ENCODE results near the gene SUCLG1.

The SUCLG1 gene

DNA sequence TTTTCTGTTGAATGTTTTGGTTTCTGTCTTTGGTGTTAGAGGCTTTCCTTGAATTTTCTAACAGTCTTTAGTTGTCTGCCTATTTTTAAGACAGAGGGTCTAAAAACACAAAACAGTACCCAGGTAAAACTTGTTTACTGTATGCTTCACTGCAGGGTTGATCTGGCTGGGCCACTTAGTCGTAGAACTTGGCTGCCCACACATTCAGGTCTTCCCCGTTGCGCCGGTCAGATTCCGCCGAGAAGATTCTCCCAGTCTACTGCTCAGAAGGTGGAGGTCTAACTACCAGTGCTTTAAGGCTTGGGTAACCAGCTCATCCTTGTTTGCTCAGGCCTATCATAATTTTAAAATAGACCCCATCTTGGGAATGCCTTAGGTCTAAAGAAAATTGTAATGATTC lies 32.7 kb upstream of the SUCLG1 start:
- H3K18ac ChIP-seq (ENCODE audit: low read length): no peak overlapping the region
- no peak overlapping the region for H2AK5ac ChIP-seq (ENCODE audit: low read length)
- WGBS (ENCODE audit: extremely low coverage, insufficient coverage, insufficient read length): no CpG with 5 or more reads among the region's 6 CpGs
- H3K9me3 ChIP-seq (ENCODE audit: insufficient read depth, low read depth, low read length): no peaks in the 10 kb centered on the region
- H3K79me1 ChIP-seq (ENCODE audit: low read length): no peaks in the 10 kb centered on the region
- no peak overlapping the region for H3K4ac ChIP-seq (ENCODE audit: low read depth, low read length)
- no peak overlapping the region for H2AFZ ChIP-seq (ENCODE audit: insufficient read depth, low read length, poor library complexity)
- no peak for DNase-seq
- no peaks in the 10 kb centered on the region for H3K36me3 ChIP-seq (ENCODE audit: control insufficient read depth in 1 of 2, insufficient read depth in 2 of 2, low read length in 2 of 2)
- H2BK120ac ChIP-seq (ENCODE audit: insufficient read depth, low read length, poor library complexity): no peak overlapping the region
- H4K8ac ChIP-seq (ENCODE audit: low read depth, low read length): no peak overlapping the region
- no peak overlapping the region for H2BK12ac ChIP-seq (ENCODE audit: low read length)
- no peak overlapping the region for H4K12ac ChIP-seq (ENCODE audit: low read depth, low read length)
- H4K91ac ChIP-seq (ENCODE audit: low read depth, low read length): no peak overlapping the region
- H2BK5ac ChIP-seq (ENCODE audit: low read depth, low read length, poor library complexity): no peak overlapping the region
- H3K4me1 ChIP-seq (ENCODE audit: control insufficient read depth in 1 of 2, insufficient read depth in 2 of 2, low read length in 2 of 2): no peaks in the 10 kb centered on the region
- no peak overlapping the region for H3K14ac ChIP-seq (ENCODE audit: low read length)
- no peak overlapping the region for H3K9ac ChIP-seq (ENCODE audit: low read length)
- H3K4me2 ChIP-seq (ENCODE audit: low read length): no peak overlapping the region
- no peaks in the 10 kb centered on the region for H3K79me2 ChIP-seq (ENCODE audit: control insufficient read depth, insufficient read depth, low read length, poor library complexity)
- no peak overlapping the region for H3K4me3 ChIP-seq (ENCODE audit: low read depth, low read length)
- H3K27me3 ChIP-seq (ENCODE audit: insufficient read depth, low read length): no peaks in the 10 kb centered on the region
- H3K23ac ChIP-seq (ENCODE audit: low read length): no peak overlapping the region
- no peak overlapping the region for H3K27ac ChIP-seq (ENCODE audit: low read depth, low read length)

DNA sequence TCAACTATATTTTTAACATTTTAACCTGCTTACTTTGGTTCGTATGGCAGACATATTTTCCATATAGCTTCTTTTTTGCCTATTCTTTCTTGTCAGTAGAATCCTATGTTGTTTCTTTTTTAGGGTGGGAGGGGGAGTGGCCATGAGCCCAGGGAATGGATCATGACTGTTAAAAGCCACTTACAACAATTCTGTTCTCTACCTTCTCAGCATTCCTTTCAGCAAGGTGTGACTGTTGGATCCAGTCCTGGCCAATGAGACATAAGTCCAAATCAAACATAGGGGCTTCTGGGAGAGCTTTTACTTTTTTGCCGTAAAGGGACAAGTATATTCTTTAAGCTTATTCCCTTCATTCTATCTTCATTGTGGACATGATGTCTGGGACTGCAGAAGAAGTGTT lies 32.2 kb upstream of the SUCLG1 start:
- H4K12ac ChIP-seq (ENCODE audit: low read depth, low read length): no peak overlapping the region
- H3K9me3 ChIP-seq (ENCODE audit: insufficient read depth, low read depth, low read length): no peaks in the 10 kb centered on the region
- no peak overlapping the region for H3K9ac ChIP-seq (ENCODE audit: low read length)
- H3K18ac ChIP-seq (ENCODE audit: low read length): no peak overlapping the region
- no peak overlapping the region for H3K27ac ChIP-seq (ENCODE audit: low read depth, low read length)
- no peak overlapping the region for H3K4me3 ChIP-seq (ENCODE audit: low read depth, low read length)
- DNase-seq: no peak
- H4K91ac ChIP-seq (ENCODE audit: low read depth, low read length): no peak overlapping the region
- H3K23ac ChIP-seq (ENCODE audit: low read length): no peak overlapping the region
- no peak overlapping the region for H3K4ac ChIP-seq (ENCODE audit: low read depth, low read length)
- no CpG with 5 or more reads among the region's 2 CpGs for WGBS (ENCODE audit: extremely low coverage, insufficient coverage, insufficient read length)
- H2BK5ac ChIP-seq (ENCODE audit: low read depth, low read length, poor library complexity): no peak overlapping the region
- H3K27me3 ChIP-seq (ENCODE audit: insufficient read depth, low read length): no peaks in the 10 kb centered on the region
- no peak overlapping the region for H3K14ac ChIP-seq (ENCODE audit: low read length)
- H2BK12ac ChIP-seq (ENCODE audit: low read length): no peak overlapping the region
- no peak overlapping the region for H3K4me2 ChIP-seq (ENCODE audit: low read length)
- no peak overlapping the region for H2BK120ac ChIP-seq (ENCODE audit: insufficient read depth, low read length, poor library complexity)
- H3K36me3 ChIP-seq (ENCODE audit: control insufficient read depth in 1 of 2, insufficient read depth in 2 of 2, low read length in 2 of 2): no peaks in the 10 kb centered on the region
- no peak overlapping the region for H2AK5ac ChIP-seq (ENCODE audit: low read length)
- no peaks in the 10 kb centered on the region for H3K79me1 ChIP-seq (ENCODE audit: low read length)
- no peaks in the 10 kb centered on the region for H3K79me2 ChIP-seq (ENCODE audit: control insufficient read depth, insufficient read depth, low read length, poor library complexity)
- no peaks in the 10 kb centered on the region for H3K4me1 ChIP-seq (ENCODE audit: control insufficient read depth in 1 of 2, insufficient read depth in 2 of 2, low read length in 2 of 2)
- no peak overlapping the region for H2AFZ ChIP-seq (ENCODE audit: insufficient read depth, low read length, poor library complexity)
- no peak overlapping the region for H4K8ac ChIP-seq (ENCODE audit: low read depth, low read length)

DNA sequence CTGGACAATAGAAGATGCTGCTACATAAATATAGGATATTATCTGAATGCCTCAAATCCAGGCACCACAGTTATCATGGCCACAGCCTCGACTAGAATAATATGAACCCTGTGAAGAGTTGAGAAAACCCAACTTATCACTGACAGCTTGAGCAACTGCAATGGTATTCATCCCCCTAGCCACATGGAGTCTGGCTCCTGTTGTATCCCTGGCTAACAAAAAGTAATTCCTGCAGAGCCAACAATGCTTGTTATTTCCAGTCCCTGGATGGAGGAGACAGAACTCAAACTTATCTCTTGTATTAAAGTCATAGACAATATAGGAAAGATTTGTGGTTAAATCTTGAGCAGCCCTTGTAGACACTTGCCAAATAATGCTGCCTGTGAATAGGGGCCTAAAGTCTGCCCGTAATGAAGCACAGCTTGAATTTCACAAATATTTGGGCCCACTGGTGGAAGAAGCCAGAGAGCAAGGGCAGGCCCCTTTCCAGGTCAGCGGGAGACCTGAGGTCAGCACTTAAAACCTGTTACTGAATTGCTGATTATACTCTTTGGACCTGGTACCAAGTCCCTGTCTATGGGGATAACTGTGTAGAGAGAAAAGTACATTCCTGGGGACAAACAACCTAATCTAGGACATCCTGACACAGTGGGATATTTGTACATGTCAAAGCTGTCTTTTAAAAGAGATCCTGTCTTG lies 28.4 kb upstream of the SUCLG1 start:
- no peaks in the 10 kb centered on the region for H3K27me3 ChIP-seq (ENCODE audit: insufficient read depth, low read length)
- no peaks in the 10 kb centered on the region for H3K36me3 ChIP-seq (ENCODE audit: control insufficient read depth in 1 of 2, insufficient read depth in 2 of 2, low read length in 2 of 2)
- no peak overlapping the region for H4K12ac ChIP-seq (ENCODE audit: low read depth, low read length)
- H3K4me1 ChIP-seq (ENCODE audit: control insufficient read depth in 1 of 2, insufficient read depth in 2 of 2, low read length in 2 of 2): no peaks in the 10 kb centered on the region
- no peak overlapping the region for H3K9ac ChIP-seq (ENCODE audit: low read length)
- H3K27ac ChIP-seq (ENCODE audit: low read depth, low read length): no peak overlapping the region
- WGBS (ENCODE audit: extremely low coverage, insufficient coverage, insufficient read length): no CpG with 5 or more reads among the region's 3 CpGs
- no peaks in the 10 kb centered on the region for H3K79me2 ChIP-seq (ENCODE audit: control insufficient read depth, insufficient read depth, low read length, poor library complexity)
- no peaks in the 10 kb centered on the region for H3K9me3 ChIP-seq (ENCODE audit: insufficient read depth, low read depth, low read length)
- no peak overlapping the region for H2BK12ac ChIP-seq (ENCODE audit: low read length)
- H2BK5ac ChIP-seq (ENCODE audit: low read depth, low read length, poor library complexity): no peak overlapping the region
- H3K4me2 ChIP-seq (ENCODE audit: low read length): no peak overlapping the region
- no peak overlapping the region for H2AK5ac ChIP-seq (ENCODE audit: low read length)
- no peak overlapping the region for H4K91ac ChIP-seq (ENCODE audit: low read depth, low read length)
- H3K23ac ChIP-seq (ENCODE audit: low read length): no peak overlapping the region
- no peak overlapping the region for H3K14ac ChIP-seq (ENCODE audit: low read length)
- no peak overlapping the region for H3K4me3 ChIP-seq (ENCODE audit: low read depth, low read length)
- no peak overlapping the region for H3K4ac ChIP-seq (ENCODE audit: low read depth, low read length)
- H2BK120ac ChIP-seq (ENCODE audit: insufficient read depth, low read length, poor library complexity): no peak overlapping the region
- H2AFZ ChIP-seq (ENCODE audit: insufficient read depth, low read length, poor library complexity): no peak overlapping the region
- DNase-seq: no peak
- no peak overlapping the region for H3K18ac ChIP-seq (ENCODE audit: low read length)
- no peaks in the 10 kb centered on the region for H3K79me1 ChIP-seq (ENCODE audit: low read length)
- H4K8ac ChIP-seq (ENCODE audit: low read depth, low read length): no peak overlapping the region

DNA sequence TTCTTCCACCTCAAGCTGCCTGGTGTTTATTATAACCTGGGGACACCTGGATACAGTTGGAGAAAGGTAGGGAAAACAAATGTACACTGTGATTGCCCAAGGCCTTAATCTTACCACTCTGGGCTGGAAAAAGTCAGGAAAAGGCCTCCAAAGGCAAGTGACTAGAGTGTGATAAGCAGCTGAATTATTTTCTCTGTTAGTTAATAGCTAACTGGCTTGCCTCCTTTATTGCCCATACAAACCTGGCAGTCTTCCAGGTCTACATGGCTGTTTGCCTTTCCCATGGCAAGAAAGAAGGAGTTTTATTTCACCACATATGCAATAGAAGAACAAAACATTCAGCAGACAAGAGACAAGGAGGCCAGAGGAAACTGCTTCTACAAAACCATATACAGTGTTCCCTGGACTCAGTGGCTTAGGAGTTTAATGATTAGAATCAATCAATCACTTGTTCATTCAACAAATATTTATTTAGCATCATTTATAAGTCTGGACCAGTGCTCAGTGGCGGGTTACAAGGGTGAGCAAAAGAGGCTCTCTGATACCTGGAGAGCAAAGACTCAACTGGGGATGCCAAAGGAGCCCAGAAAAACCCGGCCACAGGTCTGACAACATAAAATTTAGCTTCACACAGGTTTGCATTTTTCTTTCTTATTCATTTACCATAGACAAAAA lies 27.5 kb upstream of the SUCLG1 start:
- Histone ChIP-seq H3K27ac (ENCODE audit: low read depth, low read length) (no peak overlapping the region), H3K79me1 (ENCODE audit: low read length) (no peaks in the 10 kb centered on the region), H3K14ac (ENCODE audit: low read length) (no peak overlapping the region), H2BK12ac (ENCODE audit: low read length) (no peak overlapping the region), H2BK120ac (ENCODE audit: insufficient read depth, low read length, poor library complexity) (no peak overlapping the region), H2BK5ac (ENCODE audit: low read depth, low read length, poor library complexity) (no peak overlapping the region), H3K18ac (ENCODE audit: low read length) (no peak overlapping the region), H3K23ac (ENCODE audit: low read length) (no peak overlapping the region), H3K9ac (ENCODE audit: low read length) (no peak overlapping the region), H3K4me3 (ENCODE audit: low read depth, low read length) (no peak overlapping the region), H3K36me3 (ENCODE audit: control insufficient read depth in 1 of 2, insufficient read depth in 2 of 2, low read length in 2 of 2) (no peaks in the 10 kb centered on the region), H4K12ac (ENCODE audit: low read depth, low read length) (no peak overlapping the region), H3K9me3 (ENCODE audit: insufficient read depth, low read depth, low read length) (no peaks in the 10 kb centered on the region), H3K4me2 (ENCODE audit: low read length) (no peak overlapping the region), H2AK5ac (ENCODE audit: low read length) (no peak overlapping the region), H3K4me1 (ENCODE audit: control insufficient read depth in 1 of 2, insufficient read depth in 2 of 2, low read length in 2 of 2) (no peaks in the 10 kb centered on the region), H3K4ac (ENCODE audit: low read depth, low read length) (no peak overlapping the region), H4K91ac (ENCODE audit: low read depth, low read length) (no peak overlapping the region), H2AFZ (ENCODE audit: insufficient read depth, low read length, poor library complexity) (no peak overlapping the region), H3K27me3 (ENCODE audit: insufficient read depth, low read length) (no peaks in the 10 kb centered on the region), H3K79me2 (ENCODE audit: control insufficient read depth, insufficient read depth, low read length, poor library complexity) (no peaks in the 10 kb centered on the region), H4K8ac (ENCODE audit: low read depth, low read length) (no peak overlapping the region)
- DNase-seq: no peak
- no CpG with 5 or more reads among the region's 2 CpGs for WGBS (ENCODE audit: extremely low coverage, insufficient coverage, insufficient read length)
